UCSD-AML1 (cell line): Measurements from ENCODE around the gene CENPN.

Experiments used
- DNase-seq: peaks from one replicate; lab custom pipeline; 2025; ENCODE audit not compliant: unreplicated experiment; lab: John Stamatoyannopoulos, UW

Gene CENPN

GRCh38 chr16:81076566-81077075, 69.6 kb downstream of the CENPN start:
- DNase-seq, result peak; percentile 97

GRCh38 chr16:81077076-81077940, 70.3 kb downstream of the CENPN start, which contains the start of gene C16orf46:
C16orf46 (minus strand) TSS chr16:81077238; CDS start chr16:81063955, 13,283 bp downstream.
- DNase-seq, result peak; percentile 97

GRCh38 chr16:81080233-81080632, 73.2 kb downstream of the CENPN start:
- no peak for DNase-seq

- DNase-seq, result no peak
Measured at GRCh38 chr16:81081014-81081413, 74.0 kb downstream of the CENPN start.
